GM23248 (cell line): ENCODE measurements around the gene MYO5C. TPM values are rescaled to one million over a fixed set of nuclear protein-coding genes. Genes with fewer than 3 reads are reported as not detected.

Source experiments
- DNase-seq: peaks from one replicate; pipeline ENCODE4 v3.0.0-alpha.2; 2015
- H2AFZ ChIP-seq: fragments of 200-600 bp; sonication (generic); 2 replicates; pipeline ENCODE4 v1.6.1; 2016; ENCODE audit warnings: antibody characterized with exemption
- H3F3A ChIP-seq: fragments of 200-600 bp; sonication (generic); 2 replicates; pipeline ENCODE4 v1.6.1; 2016; ENCODE audit warnings: mild to moderate bottlenecking, antibody characterized with exemption, mixed run types; ENCODE audit not compliant: insufficient read depth
- H3K27ac ChIP-seq: fragments of 200-600 bp; sonication (generic); 2 replicates; pipeline ENCODE4 v1.5.1; 2016; ENCODE audit warnings: mild to moderate bottlenecking
- H3K27me3 ChIP-seq: fragments of 200-600 bp; sonication (generic); replicated peaks from 2 replicates; pipeline ENCODE4 v1.6.1; 2016; ENCODE audit warnings: mild to moderate bottlenecking; ENCODE audit not compliant: insufficient read depth
- H3K36me3 ChIP-seq: fragments of 200-600 bp; sonication (generic); 2 replicates; pipeline ENCODE4 v1.6.1; 2016; ENCODE audit warnings: low read depth, mild to moderate bottlenecking
- H3K4me1 ChIP-seq: fragments of 200-600 bp; sonication (generic); 2 replicates; pipeline ENCODE4 v1.6.1; 2016; ENCODE audit warnings: mild to moderate bottlenecking; ENCODE audit not compliant: insufficient read depth
- H3K4me2 ChIP-seq: fragments of 200-600 bp; sonication (generic); one replicate; pipeline ENCODE4 v1.6.1; 2016; ENCODE audit warnings: mild to moderate bottlenecking; ENCODE audit not compliant: unreplicated experiment
- H3K4me3 ChIP-seq: fragments of 200-600 bp; sonication (generic); 2 replicates; pipeline ENCODE4 v1.5.1; 2016; ENCODE audit warnings: mild to moderate bottlenecking
- H3K79me2 ChIP-seq: fragments of 200-600 bp; sonication (generic); 2 replicates; pipeline ENCODE4 v1.6.1; 2016; ENCODE audit warnings: mild to moderate bottlenecking; ENCODE audit not compliant: insufficient read depth
- H3K9ac ChIP-seq: fragments of 200-600 bp; sonication (generic); 2 replicates; pipeline ENCODE4 v1.6.1; 2016; ENCODE audit warnings: mild to moderate bottlenecking
- H3K9me2 ChIP-seq: fragments of 200-600 bp; sonication (generic); 2 replicates; pipeline ENCODE4 v1.6.1; 2016; ENCODE audit warnings: mixed run types, mild to moderate bottlenecking, moderate library complexity; ENCODE audit not compliant: insufficient read depth
- H3K9me3 ChIP-seq: fragments of 200-600 bp; sonication (generic); one replicate; pipeline ENCODE4 v1.6.1; 2017; ENCODE audit warnings: low read depth
- H4K20me1 ChIP-seq: fragments of 200-600 bp; sonication (generic); 2 replicates; pipeline ENCODE4 v1.6.0; 2016; ENCODE audit not compliant: insufficient read depth
- EZH2 ChIP-seq: fragments of 200-600 bp; sonication (generic); IDR thresholded peaks from 2 replicates; pipeline ENCODE4 v1.6.1; 2018; ENCODE audit warnings: antibody characterized with exemption, mild to moderate bottlenecking; ENCODE audit not compliant: insufficient read depth, poor library complexity, severe bottlenecking
- EZH2phosphoT487 ChIP-seq: fragments of 200-600 bp; sonication (generic); IDR thresholded peaks from 2 replicates; pipeline ENCODE4 v1.6.1; 2018; ENCODE audit warnings: antibody characterized with exemption, moderate library complexity, mild to moderate bottlenecking, low read depth; ENCODE audit not compliant: insufficient read depth
- WGBS, 2 experiments: methylation state at CpG; one replicate each; pipeline ENCODE4 v1.1.6; 2015 to 2017; ENCODE audit warnings: low lambda C conversion rate in 2 of 2, low coverage in 1 of 2; ENCODE audit errors: missing lambda C conversion rate in 2 of 2; 5-methylcytosine and 5-hydroxymethylcytosine counted together
- in situ Hi-C: fragments of 300-500 bp; cut with MboI; formaldehyde crosslinking; loops from 2 replicates; pipeline ENCODE4 v1.15.0; 2020
- polyA plus RNA-seq: library from polyadenylated mRNA; unstranded; fragments of >200 nt; fragmentation: Nextera tagmentation; extraction: Ambion mirVana; gene quantifications from 2 replicates; pipeline ENCODE4 v1.2.1, GENCODE V29; 2016
- total RNA-seq: library from RNA; depleted of rRNA; stranded (reverse); fragments of >200 nt; shearing (Covaris generic); gene quantifications from 2 replicates; pipeline ENCODE4 v1.2.3, GENCODE V29; 2014

MYO5C gene
- total and polyA plus RNA-seq, 2 experiments from 2014 or later: not detected

DNA sequence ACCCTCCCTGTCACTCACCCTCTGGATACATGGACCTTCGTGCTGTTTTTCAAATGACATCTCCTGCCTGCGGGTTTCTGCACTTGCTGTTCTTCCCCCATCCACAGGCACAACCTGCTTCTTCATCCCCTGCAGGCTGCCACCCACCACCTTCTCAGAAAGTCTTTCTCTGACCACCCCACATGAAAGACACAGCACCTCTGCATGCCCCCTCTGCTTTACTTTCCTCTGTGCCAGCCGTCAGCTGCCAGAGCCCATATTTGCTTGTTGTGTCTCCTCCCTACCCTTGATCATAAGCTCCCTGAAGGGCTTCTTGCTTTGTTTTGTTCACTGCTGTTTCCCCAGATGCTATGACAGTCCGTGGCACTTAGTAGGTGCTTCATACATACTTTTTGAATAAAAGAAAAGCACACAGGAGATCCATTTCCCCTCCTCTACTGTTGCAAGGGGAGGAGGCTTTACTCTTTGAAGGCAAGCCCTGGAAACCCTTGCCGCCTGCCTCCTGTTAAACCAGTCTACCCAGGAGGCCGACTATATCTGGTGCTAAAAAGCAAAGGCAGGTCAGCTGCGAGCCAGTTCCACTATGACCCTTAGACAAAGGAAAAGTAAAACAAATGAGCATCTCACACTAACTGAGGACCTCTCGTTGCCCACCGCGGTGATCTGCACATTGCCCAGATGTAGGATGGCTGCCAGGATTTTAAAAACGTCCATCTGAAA, 31.9 kb downstream of the MYO5C start:
- Histone ChIP-seq H3K27ac (no peak overlapping the region), H2AFZ (no peak overlapping the region), H3K9me3 (no peaks in the 10 kb centered on the region), H3K4me3 (no peak overlapping the region), H3K27me3 (no peaks in the 10 kb centered on the region; the same call in 1 of the 2 replicates), H3F3A (no peaks in the 10 kb centered on the region), H3K4me1 (peaks cover 9% of the 10 kb centered on the region), H3K9me2 (no peaks in the 10 kb centered on the region), H3K4me2 (no peak overlapping the region), H3K79me2 (no peaks in the 10 kb centered on the region), H4K20me1 (no peaks in the 10 kb centered on the region), H3K9ac (no peak overlapping the region), H3K36me3 (no peaks in the 10 kb centered on the region)
- WGBS, 2 experiments: 75 to 78% methylated on average over 11 of the region's 11 CpGs
- DNase-seq: no peak
- TF ChIP-seq EZH2 (no peak), EZH2phosphoT487 (no peak)
- in situ Hi-C loops: no loop called here

DNA sequence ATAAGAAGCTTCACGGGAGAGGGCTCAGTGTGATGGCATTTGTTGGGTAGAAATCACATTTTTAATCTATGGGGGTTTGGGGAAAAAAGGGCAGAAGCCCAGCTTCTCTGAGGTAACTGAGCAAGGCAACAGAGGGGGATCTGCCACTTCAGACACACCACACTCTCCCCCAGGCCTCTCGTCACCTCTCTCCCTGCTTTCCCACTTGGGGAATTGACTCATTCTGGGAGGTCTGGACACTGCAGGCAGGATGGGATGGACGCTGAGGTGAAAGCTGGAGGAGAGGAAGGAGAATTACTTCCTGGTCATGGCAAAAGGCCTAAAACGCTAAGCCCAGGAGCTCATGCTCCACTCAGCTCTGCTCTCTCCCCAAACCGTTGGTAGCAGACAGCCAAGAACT, 33.2 kb downstream of the MYO5C start:
- H3K4me1 ChIP-seq: peaks cover 17% of the 10 kb centered on the region
- 75 to 85% methylated on average over 5 of the region's 5 CpGs for WGBS, 2 experiments
- H3K4me2 ChIP-seq: no peak overlapping the region
- TF ChIP-seq EZH2phosphoT487 (no peak), EZH2 (no peak)
- no peaks in the 10 kb centered on the region for H4K20me1 ChIP-seq
- no peaks in the 10 kb centered on the region for H3K9me3 ChIP-seq
- H3K79me2 ChIP-seq: no peaks in the 10 kb centered on the region
- no peaks in the 10 kb centered on the region; the same call in 1 of the 2 replicates for H3K27me3 ChIP-seq
- no peaks in the 10 kb centered on the region for H3K36me3 ChIP-seq
- no peak overlapping the region for H3K9ac ChIP-seq
- in situ Hi-C loops: no loop called here
- no peak overlapping the region for H3K4me3 ChIP-seq
- no peaks in the 10 kb centered on the region for H3K9me2 ChIP-seq
- no peak for DNase-seq
- 0 out of 2 replicates have a peak, but pooled peaks cover 4% of the 10 kb centered on the region for H3F3A ChIP-seq
- no peak overlapping the region for H2AFZ ChIP-seq
- H3K27ac ChIP-seq: no peak overlapping the region

DNA sequence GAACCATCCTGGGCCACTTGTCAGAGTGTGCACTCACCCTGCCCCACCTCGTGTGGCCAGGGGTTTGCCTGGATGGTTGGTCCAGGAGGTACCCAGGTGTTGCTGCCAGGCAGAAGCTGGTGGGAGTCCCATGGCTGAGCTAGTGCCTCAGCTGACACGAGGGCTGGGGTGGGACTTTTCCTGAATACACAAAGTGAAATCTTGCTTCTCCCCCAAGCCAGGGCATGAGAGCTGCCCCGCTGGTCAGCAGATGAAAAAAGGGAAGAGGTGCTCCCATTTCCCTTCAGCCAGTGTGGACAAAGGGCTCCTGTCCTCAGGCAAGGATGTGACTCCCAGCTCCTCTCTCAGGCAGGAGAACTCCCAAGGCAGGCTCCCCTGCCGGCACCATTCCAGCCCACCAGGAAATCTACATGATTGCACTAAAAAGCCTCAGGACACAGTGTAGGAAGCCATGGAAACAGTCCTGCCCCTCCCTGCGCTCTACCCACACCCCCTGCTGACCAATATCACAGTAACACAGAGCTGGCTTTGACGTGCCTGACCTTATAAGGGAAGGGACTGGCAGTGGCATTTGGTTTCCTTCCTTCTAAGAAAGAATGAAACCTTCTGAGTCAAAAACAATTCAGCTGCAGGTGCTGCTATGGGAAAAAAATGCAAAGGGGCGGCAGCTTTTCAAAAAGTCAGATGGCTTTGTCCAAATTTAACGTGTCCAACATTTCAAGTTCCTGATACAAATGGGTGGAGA, 33.9 kb downstream of the MYO5C start:
- Histone ChIP-seq H4K20me1 (no peaks in the 10 kb centered on the region), H3K9ac (no peak overlapping the region), H3K9me2 (no peaks in the 10 kb centered on the region), H3K27me3 (no peaks in the 10 kb centered on the region; the same call in 1 of the 2 replicates), H3F3A (0 out of 2 replicates have a peak, but pooled peaks cover 11% of the 10 kb centered on the region), H3K27ac (no peak overlapping the region), H3K4me3 (no peak overlapping the region), H3K9me3 (no peaks in the 10 kb centered on the region), H2AFZ (0 out of 2 replicates have a peak overlapping the region, but pooled peaks have one; percentile 10), H3K79me2 (no peaks in the 10 kb centered on the region), H3K36me3 (no peaks in the 10 kb centered on the region), H3K4me2 (no peak overlapping the region), H3K4me1 (peaks cover 18% of the 10 kb centered on the region)
- DNase-seq: peak; percentile 73
- in situ Hi-C loops: no loop called here
- 42 to 47% methylated on average over 8 of the region's 8 CpGs for WGBS, 2 experiments
- TF ChIP-seq EZH2: no peak
- TF ChIP-seq EZH2phosphoT487: no peak

DNA sequence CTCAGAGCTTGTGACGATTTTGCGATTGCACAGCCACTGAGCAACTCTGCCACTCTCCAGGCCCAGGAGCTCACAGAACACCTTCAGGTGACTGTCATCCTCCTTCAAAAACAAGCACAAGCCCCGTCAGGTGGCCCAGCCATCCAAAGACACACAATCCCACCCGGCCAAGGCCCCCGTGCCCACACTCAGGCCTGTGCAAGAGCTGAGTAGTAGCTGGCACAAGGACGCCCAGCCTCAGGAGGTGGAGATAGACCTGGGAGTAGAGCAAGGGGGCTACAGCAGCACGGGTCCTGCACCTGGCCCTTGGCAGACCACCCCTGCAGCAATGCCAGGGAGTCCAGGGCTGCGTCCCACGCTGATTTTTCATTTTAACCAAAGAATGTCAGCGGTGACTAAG, 34.6 kb downstream of the MYO5C start:
- H3K79me2 ChIP-seq: no peaks in the 10 kb centered on the region
- no peaks in the 10 kb centered on the region; the same call in 1 of the 2 replicates for H3K27me3 ChIP-seq
- H3K9ac ChIP-seq: no peak overlapping the region
- H3K9me3 ChIP-seq: no peaks in the 10 kb centered on the region
- H2AFZ ChIP-seq: no peak overlapping the region
- no peaks in the 10 kb centered on the region for H4K20me1 ChIP-seq
- no peak for DNase-seq
- no peak overlapping the region for H3K27ac ChIP-seq
- H3K36me3 ChIP-seq: no peaks in the 10 kb centered on the region
- H3K4me1 ChIP-seq: peaks cover 18% of the 10 kb centered on the region
- H3K9me2 ChIP-seq: no peaks in the 10 kb centered on the region
- WGBS, 2 experiments: 93% methylated on average over 10 of the region's 10 CpGs
- no peak overlapping the region for H3K4me3 ChIP-seq
- no peak overlapping the region for H3K4me2 ChIP-seq
- in situ Hi-C loops: no loop called here
- 0 out of 2 replicates have a peak, but pooled peaks cover 12% of the 10 kb centered on the region for H3F3A ChIP-seq
- TF ChIP-seq EZH2phosphoT487 (no peak), EZH2 (no peak)
